ENCODE results near the gene PDZD11. TPM values are rescaled to one million over a fixed set of nuclear protein-coding genes. Genes with fewer than 3 reads are reported as not detected.

PDZD11 gene
- total RNA-seq, 1 experiment from 2014 or later: 29.6 TPM

Other genes with a start within 250 kb of the PDZD11 start
- not detected for gene AWAT2, start 240.0 kb downstream of the PDZD11 start, total RNA-seq (2021; ENCODE audit: unreplicated experiment)
- not detected for gene OTUD6A, start 227.5 kb downstream of the PDZD11 start, total RNA-seq (2021; ENCODE audit: unreplicated experiment)
- gene IGBP1, start 156.5 kb downstream of the PDZD11 start, total RNA-seq (2021; ENCODE audit: unreplicated experiment): 50.7 TPM
- not detected for gene DGAT2L6, start 112.4 kb downstream of the PDZD11 start, total RNA-seq (2021; ENCODE audit: unreplicated experiment)
- not detected for gene AWAT1, start 55.3 kb downstream of the PDZD11 start, total RNA-seq (2021; ENCODE audit: unreplicated experiment)
- not detected for gene P2RY4, start 29.7 kb downstream of the PDZD11 start, total RNA-seq (2021; ENCODE audit: unreplicated experiment)
- gene ARR3, start 21.6 kb downstream of the PDZD11 start, total RNA-seq (2021; ENCODE audit: unreplicated experiment): not detected
- not detected for gene RAB41, start 7.8 kb downstream of the PDZD11 start, total RNA-seq (2021; ENCODE audit: unreplicated experiment)
- gene KIF4A, start 177 bp upstream of the PDZD11 start, total RNA-seq (2021; ENCODE audit: unreplicated experiment): 40.3 TPM
- gene GDPD2, start 133.4 kb upstream of the PDZD11 start, total RNA-seq (2021; ENCODE audit: unreplicated experiment): not detected
- gene DLG3, start 154.9 kb upstream of the PDZD11 start, total RNA-seq (2021; ENCODE audit: unreplicated experiment): 48.4 TPM

Measured in HCT116 (cell line).